G401.6 (cell line): ENCODE measurements around the gene NAPB.

Experiments
- FAIRE-seq: peaks from 2 replicates; lab custom pipeline; 2012; peaks lifted over from hg19 to GRCh38; lab: Jason Lieb, UNC

The NAPB gene

GRCh38 chr20:23404196-23404595, 17.1 kb downstream of the NAPB start:
- no peak for FAIRE-seq

- FAIRE-seq, result no peak
These were observed 17.5 kb downstream of the NAPB start for GRCh38 chr20:23403751-23404150.

GRCh38 chr20:23401051-23401450, 20.2 kb downstream of the NAPB start:
- FAIRE-seq, result no peak

GRCh38 chr20:23399568-23400241, 21.6 kb downstream of the NAPB start:
- FAIRE-seq, result no peak

GRCh38 chr20:23397961-23398360, 23.3 kb downstream of the NAPB start:
- no peak for FAIRE-seq

GRCh38 chr20:23396950-23397627, 24.2 kb downstream of the NAPB start:
- no peak for FAIRE-seq

GRCh38 chr20:23393996-23394775, 27.1 kb downstream of the NAPB start:
- no peak for FAIRE-seq

- FAIRE-seq, result no peak
These were observed 29.5 kb downstream of the NAPB start for GRCh38 chr20:23391707-23392310.

- no peak for FAIRE-seq
These were observed 31.1 kb downstream of the NAPB start for GRCh38 chr20:23390091-23390774.

- FAIRE-seq, result no peak
These were observed 34.2 kb downstream of the NAPB start for GRCh38 chr20:23387118-23387443.

GRCh38 chr20:23386304-23387117, 34.8 kb downstream of the NAPB start:
- FAIRE-seq, result no peak

- FAIRE-seq, result no peak
These were observed 39.4 kb downstream of the NAPB start for GRCh38 chr20:23381876-23382275.

GRCh38 chr20:23379772-23380171, 41.5 kb downstream of the NAPB start:
- peak; percentile 3 for FAIRE-seq

- no peak for FAIRE-seq
These were observed 45.5 kb downstream of the NAPB start for GRCh38 chr20:23375827-23376226.

- FAIRE-seq, result no peak
These were observed 46.8 kb downstream of the NAPB start for GRCh38 chr20:23374441-23374840.

- no peak for FAIRE-seq
These were observed 49.8 kb downstream of the NAPB start for GRCh38 chr20:23371496-23371895.

GRCh38 chr20:23370873-23371272, 50.4 kb downstream of the NAPB start:
- FAIRE-seq, result no peak

- no peak for FAIRE-seq
These were observed 51.0 kb downstream of the NAPB start for GRCh38 chr20:23370274-23370673.

GRCh38 chr20:23369072-23369823, 52.0 kb downstream of the NAPB start:
- FAIRE-seq, result no peak

- no peak for FAIRE-seq
These were observed 52.8 kb downstream of the NAPB start for GRCh38 chr20:23368316-23369071.
